Cardiac septum (tissue), 1 donor: ENCODE measurements around the gene CFAP65. TPM values are rescaled to one million over a fixed set of nuclear protein-coding genes. Genes with fewer than 3 reads are reported as not detected.

Experiments
- DNase-seq: peaks from one replicate; pipeline ENCODE4 v3.0.0-alpha.2; 2020; ENCODE audit warnings: low spot score
- intact Hi-C: fragments of 100-400 bp; cut with DNase I; formaldehyde crosslinking; loops from one replicate; pipeline ENCODE4 v1.14.0; 2022
- total RNA-seq: library from RNA; stranded (reverse); fragmentation: NEBNext Ultra II Directional; extraction: Animal tissue kit (Norgen Biotek cat#: 25700); gene quantifications from one replicate; pipeline ENCODE4 v1.2.1, GENCODE V29; 2021
- donor health status: DM: no; HTN: no; CAD: no.

Gene CFAP65
- total RNA-seq, 1 donor from 2014 or later: not detected

- no peak for DNase-seq
- intact Hi-C loops: no loop called here
Observed at GRCh38 chr2:219037783-219038499, 3.4 kb downstream of the CFAP65 start.

DNA sequence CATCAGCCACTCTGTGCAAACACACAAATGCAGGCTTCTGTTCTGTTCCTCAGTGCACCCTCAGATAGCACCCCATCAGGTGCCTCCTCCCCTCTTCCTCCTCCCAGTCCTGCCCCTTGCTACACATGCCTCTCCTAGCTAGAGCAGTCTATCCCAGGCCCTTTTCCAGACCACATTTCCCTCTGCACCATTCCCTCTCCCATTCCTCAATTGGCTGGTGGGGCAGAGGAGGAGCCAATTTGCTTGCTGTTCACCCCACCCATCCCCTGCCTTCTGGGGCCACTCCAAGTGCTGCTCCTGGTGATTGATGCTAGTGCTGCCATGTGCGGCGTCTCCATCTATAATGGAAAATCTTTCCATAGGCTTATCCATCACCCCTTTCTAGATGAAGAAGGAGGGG is 5.4 kb downstream of the CFAP65 start:
- intact Hi-C loops: no loop called here
- no peak for DNase-seq

DNA sequence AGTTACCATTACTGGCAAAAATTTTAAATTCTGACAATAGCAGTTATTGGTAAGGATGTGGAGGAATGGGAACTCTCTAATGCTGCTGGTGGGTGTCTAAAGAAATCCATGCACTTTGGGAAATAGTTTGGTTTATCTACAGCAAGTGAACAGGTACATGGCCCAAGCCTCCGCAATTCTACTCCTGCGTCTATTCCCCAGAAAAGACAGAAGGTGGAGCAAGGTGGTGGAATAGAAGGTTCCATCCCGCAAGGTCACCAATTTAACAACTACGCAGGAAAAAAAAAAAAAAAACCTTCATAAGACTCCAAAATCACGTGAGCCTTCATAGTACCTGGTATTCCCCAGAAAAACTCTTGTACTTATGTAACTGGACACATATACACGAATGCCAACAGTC is 6.5 kb downstream of the CFAP65 start:
- intact Hi-C loops: no loop called here

DNA sequence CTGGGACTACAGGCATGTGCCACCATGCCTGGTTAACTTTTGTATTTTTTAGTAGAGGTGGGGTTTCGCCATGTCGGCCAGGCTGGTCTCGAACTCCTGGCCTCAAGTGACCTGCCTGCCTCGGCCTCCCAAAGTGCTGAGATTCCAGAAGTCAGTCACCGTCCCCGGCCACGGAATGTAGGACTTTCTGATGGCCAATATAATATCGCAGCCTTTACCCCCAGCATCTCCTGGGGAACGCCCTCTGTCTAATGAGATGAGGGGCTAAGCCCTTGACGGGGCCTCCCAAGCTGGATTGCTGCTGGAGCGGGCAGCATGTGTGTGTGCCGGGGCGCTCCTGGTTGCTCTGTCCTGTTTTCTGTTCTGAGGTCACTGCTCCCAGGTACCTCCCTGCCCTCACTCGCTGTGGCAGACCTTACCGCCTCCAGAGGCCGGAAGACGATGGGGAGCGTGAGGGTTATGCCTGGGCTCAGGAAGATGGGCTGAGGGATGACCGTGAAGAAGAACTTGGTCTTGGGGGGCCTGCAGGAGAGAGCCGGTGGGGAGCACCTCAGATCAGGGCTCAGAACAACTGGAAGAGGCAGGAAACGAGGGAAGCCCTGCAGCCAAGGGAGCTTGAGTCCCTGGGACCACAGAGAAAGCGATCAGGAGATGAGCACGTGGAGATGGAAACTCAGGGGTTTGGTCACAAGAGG is 9.1 kb downstream of the CFAP65 start:
- DNase-seq: no peak
- intact Hi-C loops: no loop called here

More for the DNA sequence above, 6.5 kb downstream of the CFAP65 start:
- no peak for DNase-seq

GRCh38 chr2:219031005-219031738 is 10.1 kb downstream of the CFAP65 start:
- intact Hi-C loops: no loop called here

GRCh38 chr2:219030177-219030940 is 11.0 kb downstream of the CFAP65 start:
- intact Hi-C loops: no loop called here
- no peak for DNase-seq

More at GRCh38 chr2:219031005-219031738, 10.1 kb downstream of the CFAP65 start:
- no peak for DNase-seq

DNA sequence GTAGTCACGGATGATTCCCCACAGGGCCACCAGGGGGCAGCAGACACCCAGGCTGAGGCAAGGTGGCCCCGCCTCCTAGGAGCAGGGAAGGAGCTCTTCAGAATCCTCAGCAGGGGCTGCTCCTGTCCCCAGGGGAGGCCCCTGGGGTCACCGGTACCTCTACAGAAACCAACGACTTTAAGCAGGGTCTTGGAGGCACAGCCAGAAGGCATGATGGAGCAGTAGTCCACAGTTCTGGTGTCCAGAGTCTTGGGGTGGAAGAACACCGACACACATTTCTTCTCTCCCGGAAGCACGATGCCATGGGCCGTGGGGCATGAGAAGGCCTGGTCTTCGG is 11.5 kb downstream of the CFAP65 start:
- DNase-seq: peak; percentile 90
- intact Hi-C loops: loop anchor here (1.0 kb wide), 1 partner anchor 126 kb away; no protein-coding TSS in a partner anchor

DNA sequence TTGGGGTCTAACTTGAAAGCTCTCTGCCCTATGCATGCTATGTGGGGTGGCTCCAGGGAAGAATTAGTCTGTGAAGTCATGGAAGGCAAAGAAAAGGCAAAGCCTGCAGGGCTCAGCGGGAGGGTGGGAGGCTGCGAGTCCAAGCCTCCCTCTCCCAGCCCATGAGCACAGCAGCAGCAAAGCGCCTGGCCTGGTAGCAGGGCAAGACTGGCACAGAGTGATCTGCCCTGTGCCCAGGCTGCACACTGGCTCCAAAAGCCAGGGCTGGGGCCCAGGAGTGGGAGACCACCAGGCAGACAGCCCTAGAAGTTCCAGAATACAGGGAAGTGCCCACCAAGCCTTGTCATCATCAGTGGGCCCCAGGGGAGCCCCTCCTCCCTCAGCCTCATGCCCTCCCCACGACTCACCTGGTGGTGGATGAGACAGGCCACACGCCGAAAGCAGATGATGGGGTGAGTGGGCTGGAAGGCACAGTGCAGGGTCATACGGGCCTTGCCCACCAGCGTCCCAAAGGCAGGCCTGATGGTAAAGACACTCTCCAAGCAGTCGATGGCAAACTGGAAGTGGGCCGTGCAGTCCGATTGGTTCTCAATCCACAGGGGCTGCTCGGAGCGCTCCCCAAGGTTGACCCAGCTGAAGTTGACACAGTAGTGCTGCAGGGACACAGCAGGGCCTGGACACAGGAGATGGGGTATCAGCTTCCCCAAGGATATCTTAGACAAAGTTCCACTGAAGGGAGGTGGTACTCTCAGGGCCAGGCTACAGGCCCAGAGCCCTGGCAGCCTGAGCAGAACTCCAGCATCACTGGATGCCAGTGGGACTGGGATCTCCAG is 12.1 kb downstream of the CFAP65 start:
- DNase-seq: no peak
- intact Hi-C loops: loop anchor here (1.0 kb wide), 1 partner anchor 126 kb away; no protein-coding TSS in a partner anchor

GRCh38 chr2:219028141-219028540 is 13.2 kb downstream of the CFAP65 start:
- DNase-seq: no peak
- intact Hi-C loops: no loop called here

- no peak for DNase-seq
- intact Hi-C loops: no loop called here
Observed at GRCh38 chr2:219027511-219028055, 13.7 kb downstream of the CFAP65 start.

GRCh38 chr2:219026946-219027345 is 14.4 kb downstream of the CFAP65 start:
- no peak for DNase-seq
- intact Hi-C loops: no loop called here

DNA sequence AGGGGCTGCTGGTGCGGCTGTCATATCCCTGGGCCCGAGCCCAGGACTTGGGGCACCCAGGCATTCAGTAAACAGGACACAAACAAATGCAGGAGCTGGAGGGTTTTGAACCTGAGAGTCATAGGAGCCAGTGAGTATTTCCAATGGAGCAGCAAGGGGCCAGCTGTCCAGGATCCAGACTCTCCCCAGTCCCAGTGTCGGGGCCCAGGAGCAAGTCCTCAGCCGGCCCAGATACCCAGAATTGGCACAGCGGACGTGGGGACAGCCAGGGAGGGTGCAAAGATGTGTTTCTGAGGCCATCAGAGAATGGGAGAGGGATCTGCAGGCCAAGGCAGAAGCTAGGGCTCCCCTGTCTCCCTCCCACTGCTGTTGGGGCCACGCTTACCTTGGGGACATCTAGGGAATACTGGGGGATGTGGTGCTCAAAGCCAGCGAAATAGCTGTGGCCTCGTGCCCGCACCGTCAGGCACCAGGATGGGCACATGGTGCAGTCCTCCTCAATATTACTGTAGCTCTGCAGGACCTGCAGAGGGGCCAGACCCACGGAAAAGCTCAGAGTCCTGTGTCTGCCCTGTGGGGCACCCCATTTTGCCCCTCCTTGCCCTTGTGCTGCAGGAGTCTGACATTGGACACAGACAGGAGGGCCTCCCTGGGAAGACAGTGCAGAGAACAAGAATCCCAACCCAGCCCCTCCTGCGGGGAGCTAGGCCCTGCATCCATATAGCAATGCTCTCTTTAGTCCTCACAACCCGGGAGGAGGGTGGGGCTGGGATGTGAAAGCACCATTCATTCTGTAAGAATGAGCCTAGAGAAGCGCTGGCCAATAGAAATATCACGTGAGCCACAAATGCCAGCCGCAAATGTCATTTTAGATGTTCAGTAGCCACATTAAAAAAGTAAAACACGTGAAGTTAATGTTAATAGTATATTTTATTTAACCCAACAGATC is 15.4 kb downstream of the CFAP65 start:
- intact Hi-C loops: no loop called here
- no peak for DNase-seq

GRCh38 chr2:219024059-219024458 is 17.3 kb downstream of the CFAP65 start:
- no peak for DNase-seq
- intact Hi-C loops: no loop called here

DNA sequence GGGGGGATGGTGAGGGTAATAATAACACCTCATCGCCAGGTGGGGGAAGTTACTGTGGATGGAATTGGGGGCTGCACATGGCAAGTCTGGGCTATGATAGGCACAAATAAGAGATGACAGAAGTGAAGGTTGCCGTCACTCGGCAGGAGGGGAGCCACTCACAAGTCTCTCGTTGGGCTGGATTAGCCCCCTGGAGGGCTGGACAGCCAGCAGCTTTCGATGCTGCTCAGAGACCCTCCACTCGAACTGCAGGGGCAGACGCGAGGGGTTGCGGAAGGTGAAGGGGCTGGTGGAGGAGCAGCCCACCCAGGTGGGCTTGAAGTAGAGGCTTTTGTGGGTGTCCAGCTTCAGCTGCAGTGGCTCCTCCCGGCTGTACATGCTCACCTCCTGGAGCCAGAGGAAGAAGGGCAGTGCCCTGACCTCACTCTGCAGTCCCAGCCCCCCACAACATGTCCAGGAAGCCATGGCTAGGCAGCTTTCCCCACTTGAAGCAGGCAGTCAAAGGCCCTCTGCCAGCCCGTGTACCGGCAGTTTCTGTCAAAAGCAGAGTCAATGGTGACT is 18.2 kb downstream of the CFAP65 start:
- DNase-seq: no peak
- intact Hi-C loops: no loop called here

GRCh38 chr2:219022616-219023015 is 18.7 kb downstream of the CFAP65 start:
- intact Hi-C loops: no loop called here
- no peak for DNase-seq

GRCh38 chr2:219022041-219022440 is 19.3 kb downstream of the CFAP65 start:
- no peak for DNase-seq
- intact Hi-C loops: no loop called here

GRCh38 chr2:219021591-219021990 is 19.7 kb downstream of the CFAP65 start:
- DNase-seq: no peak
- intact Hi-C loops: no loop called here
